GM19324 (cell line): ENCODE data around the gene MBD2.
"Not testable (repeated sequence)": the region's sequence is repeated elsewhere in the genome, so short reads cannot be mapped to it uniquely, and the experiment has no call there.

ENCODE experiments used
- ATAC-seq: cut with Tn5 transposase; IDR thresholded peaks from one replicate; pipeline ENCODE4 v1.9.1; 2021; ENCODE audit warnings: mild to moderate bottlenecking, moderate library complexity; ENCODE audit not compliant: unreplicated experiment, low FRiP score

The MBD2 gene

DNA sequence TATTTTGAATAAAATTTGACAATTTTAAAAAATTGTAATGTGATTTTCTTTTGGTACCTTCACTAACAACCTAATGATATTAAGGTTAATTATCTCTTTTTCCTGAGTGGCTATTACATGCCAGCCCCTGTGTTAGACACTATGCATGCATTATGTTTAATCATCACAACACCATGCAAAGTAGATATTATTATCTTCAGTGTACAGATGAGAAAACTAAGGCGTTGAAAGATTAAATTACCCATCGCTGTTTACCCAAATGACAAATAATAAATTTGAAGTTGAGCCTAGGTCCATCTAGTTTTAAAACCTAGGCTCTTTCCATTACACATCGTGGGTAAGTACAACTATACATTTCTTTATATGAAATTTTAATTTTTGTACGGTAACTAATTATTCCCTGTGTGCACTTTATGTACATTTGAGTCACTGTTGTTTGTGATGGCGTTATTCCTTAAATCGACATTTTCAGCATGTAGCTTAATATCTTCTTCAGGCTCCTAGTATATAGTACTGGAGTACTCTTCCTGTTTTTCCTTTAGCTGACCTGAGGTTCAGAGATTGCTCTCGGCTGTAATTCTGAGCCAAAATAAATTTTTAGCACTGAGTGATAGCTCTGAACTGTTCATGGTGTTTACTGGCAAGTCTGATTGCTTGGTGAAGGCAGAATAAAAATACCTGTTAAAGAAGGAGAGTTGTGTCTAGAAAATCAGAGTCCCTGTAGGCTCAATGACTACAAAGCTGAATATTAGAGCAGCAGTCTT is 13.9 kb upstream of the MBD2 start:
- no peak for ATAC-seq

DNA sequence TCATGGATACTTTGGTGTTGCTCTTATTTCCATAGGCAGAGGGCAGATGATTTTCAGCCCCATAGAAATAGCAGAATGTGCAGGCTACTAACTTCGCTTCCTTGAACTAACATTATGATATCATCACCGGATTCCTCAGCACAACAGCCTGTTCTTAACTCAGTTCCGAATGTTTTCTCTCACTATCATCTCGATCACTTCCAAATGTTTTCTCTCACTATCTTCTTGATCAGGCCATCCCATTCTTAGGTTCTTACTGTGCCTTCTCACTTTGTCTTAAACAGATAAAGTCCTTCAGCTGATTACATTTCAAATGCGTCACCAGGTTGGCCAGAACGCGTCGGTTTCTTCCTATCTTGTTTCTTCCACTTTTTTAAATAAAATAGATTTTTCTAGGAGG is 11.4 kb upstream of the MBD2 start:
- ATAC-seq = no peak

DNA sequence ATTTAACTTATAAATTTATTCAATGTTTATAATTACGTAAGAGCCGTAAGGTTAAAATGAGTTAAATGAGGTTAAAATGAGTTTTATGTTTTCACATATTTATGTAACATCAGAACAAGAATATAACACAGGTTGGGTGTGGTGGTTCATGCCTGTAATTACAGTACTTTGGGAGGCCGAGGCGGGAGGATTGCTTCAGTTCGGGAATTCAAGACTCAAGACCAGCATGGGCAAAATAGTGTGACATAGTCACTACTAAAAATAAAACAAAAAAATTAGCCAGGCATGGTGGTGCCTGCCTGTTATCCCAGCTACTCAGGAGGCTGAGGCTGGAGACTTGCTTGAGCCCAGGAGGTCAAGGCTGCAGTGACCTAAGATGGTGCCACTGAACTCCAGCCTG is 9.3 kb upstream of the MBD2 start:
- no peak for ATAC-seq

DNA sequence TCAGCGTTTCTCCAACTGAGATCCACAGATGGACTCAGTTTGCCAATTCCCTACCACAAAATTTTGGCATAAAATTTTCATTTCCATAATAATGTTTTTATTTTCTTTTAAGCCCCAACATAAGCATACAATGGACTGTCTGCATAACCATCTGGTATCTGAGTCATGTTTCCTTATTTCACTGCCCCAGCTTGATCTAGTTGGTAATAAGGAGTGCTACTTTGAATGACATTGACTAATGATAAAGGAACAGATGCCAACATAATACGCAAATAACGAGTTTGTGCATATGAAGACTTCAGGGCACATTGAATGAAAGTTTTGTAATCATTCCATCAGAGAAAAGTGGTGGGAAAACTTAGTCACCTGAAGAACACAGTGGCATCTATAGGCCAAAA is 8.8 kb upstream of the MBD2 start:
- ATAC-seq = no peak

GRCh38 chr18:54232485-54233227 is 8.2 kb upstream of the MBD2 start:
- ATAC-seq = no peak

DNA sequence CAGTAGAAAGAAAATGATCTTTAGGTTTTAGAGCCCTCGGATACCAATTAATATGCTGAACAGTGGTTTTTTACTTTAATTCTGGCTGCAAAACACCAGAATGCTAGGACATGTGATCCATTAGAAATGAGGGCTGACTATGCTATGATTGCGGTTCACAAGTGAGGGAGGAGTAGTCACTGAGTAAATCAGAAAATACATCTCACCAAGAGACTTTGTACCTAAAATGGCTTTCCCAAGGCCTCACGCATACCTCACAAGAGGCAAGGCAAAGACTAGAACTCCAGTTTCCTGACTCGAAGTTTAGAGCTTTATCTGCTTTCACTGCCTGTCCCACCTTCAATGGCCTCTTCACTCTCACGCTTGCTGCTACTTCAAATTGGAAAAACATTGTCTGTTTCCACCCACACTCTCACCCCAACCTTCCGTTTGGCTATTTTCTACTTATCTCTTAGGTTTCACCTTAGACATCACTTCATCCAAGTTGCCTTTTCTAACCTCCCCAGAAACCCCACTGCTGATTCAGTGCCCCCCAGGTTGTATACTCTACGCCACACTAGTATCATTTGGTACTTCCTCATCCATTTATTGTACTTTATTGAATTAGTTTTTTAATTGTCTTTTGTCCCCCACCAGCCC is 5.1 kb upstream of the MBD2 start:
- ATAC-seq = no peak

DNA sequence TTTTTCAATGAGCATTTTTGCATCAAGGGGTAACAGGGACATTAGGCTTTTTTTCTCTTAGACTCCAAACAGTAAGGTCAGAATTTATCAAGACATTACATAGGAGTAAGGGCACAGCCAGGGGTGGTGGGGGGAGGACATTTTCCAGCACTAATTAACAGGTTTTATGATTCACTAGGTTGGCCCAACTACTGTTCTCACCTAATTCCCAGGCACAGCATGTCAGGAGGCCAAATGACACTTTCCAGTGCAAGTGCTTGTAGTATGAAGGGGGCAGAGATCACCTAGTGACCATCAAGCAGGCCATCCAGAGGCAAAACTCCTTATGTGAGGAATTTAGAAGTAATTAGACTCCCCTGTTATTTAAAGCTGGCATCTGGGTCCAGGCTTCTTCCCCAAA is 3.9 kb upstream of the MBD2 start:
- no peak for ATAC-seq

GRCh38 chr18:54223568-54224241 is 764 bp downstream of the MBD2 start:
- ATAC-seq = peak; percentile 15

GRCh38 chr18:54222922-54223567 is 1.4 kb downstream of the MBD2 start:
- ATAC-seq = peak; percentile 34

GRCh38 chr18:54220406-54220805 is 4.1 kb downstream of the MBD2 start:
- ATAC-seq = no peak

DNA sequence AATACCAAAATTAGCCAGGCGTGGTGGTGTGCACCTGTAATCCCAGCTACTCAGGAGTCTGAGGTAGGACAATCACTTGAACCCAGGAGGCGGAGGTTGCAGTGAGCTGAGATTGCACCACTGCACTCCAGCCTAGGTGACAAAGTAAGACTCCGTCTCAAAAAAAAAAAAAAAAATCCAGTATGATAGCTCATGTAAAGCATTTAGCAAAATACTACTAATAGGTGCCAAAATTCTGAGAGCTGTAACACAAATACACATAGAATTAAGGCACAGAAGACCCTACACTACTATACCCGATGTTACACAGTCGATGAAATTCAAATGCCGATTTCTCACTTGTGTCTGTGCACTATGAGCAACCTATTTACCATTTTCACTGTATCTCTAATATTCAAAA is 5.7 kb downstream of the MBD2 start:
- ATAC-seq = not testable (repeated sequence)

DNA sequence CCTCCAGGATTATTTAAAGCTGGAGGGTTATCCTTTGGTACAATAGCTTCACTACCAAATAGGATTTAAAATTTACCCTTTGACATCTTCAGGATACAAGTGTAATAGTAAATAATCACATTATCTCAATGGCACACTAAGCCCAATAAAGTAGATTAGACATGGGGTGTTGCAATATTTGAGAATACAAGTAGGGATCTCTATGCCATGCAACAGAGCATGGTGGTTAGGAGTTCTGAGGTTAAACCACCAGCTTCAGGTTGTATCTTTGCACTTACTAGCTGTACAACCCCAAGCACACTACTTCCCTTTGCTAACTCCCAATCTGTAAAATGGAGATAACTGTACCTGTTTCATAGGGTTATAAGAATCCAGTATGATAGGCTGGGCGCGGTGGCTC is 6.2 kb downstream of the MBD2 start:
- ATAC-seq = no peak

DNA sequence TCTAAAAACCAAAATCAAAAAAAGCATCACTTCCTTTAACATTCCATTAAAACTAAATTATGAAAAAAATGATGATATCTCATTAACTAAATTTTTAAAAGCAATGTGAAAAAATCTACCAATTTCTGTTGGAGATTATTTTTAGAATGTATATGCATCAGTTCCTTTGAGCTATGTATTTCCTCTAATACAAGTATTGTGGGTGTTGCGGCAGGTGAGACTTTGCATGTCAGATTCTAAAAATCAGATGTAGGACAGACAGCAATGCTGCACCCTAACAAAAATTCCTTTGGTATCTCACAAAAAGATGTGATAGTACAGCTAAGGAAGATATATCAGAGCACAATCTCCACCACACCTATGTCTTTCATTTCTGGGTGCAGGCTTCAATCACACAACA is 6.8 kb downstream of the MBD2 start:
- ATAC-seq = peak; percentile 34

DNA sequence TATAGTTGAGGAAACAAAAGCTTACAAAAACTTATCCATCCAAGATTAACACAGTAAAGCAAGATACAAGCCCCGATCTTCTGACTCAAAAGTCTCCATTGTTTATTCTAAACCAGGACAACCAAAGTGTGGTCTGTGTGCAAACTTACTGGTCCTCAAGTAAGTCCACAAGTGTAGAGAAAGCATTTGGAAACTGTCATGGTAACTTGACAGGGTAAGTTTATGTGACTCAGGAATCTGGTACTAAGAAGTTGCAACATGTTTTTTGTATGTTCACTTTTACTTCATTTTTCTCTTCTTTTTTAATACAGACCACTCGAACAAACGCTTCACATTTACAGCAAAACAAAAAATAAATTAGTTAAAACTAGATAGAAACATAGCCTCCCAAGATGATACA is 9.4 kb downstream of the MBD2 start:
- ATAC-seq = no peak

DNA sequence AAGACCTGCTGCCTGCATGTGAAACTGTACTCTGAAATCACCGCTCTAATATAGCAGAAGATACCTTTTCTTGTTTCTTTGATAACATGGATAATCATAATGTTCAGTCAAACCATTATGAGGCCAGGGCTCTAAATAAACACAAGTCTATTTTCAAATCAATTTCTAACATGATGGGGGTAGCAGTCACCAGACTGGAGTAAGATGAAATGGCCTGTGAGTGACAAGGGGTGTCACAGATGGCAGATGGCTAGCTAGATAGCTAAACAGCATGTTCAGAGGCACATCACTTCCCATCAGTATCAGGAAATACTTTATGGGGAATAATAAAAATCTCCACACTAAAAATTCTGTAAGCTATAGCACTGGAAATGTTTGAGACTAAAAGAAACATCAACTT is 14.0 kb downstream of the MBD2 start:
- ATAC-seq = peak; percentile 40

DNA sequence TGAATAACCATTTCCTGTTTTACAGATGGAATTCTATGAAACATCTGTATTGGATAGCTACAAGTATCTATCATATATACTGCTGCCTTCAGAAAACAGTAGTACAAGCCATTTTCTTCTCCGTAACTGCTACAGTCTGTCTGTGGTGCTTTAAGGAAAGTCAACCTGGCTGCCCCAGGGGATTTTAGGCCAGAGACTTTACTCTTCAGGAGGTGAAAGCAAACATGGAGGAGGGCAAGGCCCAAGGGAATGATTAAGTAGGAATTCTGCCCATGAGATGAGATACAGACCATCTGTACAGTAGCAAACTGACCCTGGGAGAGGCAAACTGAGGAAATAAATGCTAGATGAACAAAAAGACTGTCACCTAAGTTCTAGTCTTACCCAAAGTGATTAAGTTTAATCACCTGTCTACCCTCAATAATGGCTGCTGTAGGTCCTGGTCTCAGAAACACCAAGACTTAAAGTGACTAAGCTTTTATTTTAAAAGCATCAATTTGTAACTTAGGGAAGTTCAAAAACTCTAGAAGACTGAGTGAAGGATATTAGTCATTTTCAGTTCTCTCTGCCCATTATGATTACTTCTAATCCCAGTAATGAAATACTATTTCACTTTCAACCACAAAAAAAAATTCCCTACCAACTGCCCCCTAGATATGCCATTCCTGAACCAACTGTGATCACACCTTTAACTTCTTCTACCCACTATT is 14.8 kb downstream of the MBD2 start:
- peak; percentile 55 for ATAC-seq

GRCh38 chr18:54206447-54206846 is 18.0 kb downstream of the MBD2 start:
- ATAC-seq = no peak

DNA sequence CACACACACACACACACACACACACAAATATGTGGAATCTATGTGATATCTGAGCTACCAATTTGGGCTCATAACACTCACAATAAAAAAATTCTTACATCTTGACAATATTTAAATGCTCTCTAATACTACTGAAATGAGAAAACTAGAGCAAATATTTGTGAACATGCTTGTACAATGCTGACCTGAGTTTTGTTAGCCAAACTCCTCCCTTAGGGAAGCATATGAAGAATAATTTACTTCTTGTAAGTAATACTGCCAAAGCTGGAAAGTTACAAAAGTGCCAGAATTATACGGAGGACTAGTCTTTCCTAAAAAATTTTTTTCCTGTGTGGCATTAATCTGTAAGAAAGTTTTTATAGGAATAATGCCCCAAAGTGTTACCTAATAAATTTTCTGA is 18.5 kb downstream of the MBD2 start:
- no peak for ATAC-seq

DNA sequence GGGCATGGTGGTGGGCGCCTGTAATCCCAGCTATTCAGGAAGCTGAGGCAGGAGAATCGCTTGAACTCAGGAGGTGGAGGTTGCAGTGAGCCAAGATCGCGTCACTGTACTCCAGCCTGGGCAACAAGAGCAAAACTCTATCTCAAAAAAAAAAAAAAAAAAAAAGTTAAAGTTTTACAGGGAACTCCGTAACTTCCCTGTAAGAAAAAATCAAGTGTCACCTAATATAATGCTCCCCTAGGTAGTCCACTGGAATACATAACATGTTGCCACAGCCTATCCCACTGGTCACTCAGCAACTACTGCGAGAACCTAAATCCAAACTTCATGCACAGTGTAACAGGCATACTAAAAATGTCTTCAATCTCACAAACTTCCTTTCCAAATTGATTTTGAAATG is 19.0 kb downstream of the MBD2 start:
- ATAC-seq = not testable (repeated sequence)

DNA sequence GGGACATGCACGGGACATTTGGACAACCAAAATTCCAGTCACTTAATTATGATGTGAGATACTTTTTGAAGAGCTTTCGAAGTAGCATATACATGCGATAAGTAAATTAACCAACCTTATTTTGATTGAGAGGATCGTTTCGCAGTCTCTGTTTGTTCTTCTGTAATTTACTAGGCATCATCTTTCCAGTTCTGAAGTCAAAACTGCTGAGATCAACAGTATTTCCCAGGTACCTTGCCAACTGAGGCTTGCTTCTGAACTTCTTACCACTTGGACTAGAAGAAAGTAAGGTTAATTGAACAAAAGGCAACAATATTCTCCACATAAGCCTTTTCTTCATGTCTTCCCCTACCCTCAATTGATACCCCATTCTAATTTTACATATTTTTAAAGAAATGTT is 19.6 kb downstream of the MBD2 start:
- ATAC-seq = no peak
